GM12892 (cell line): ENCODE results near the gene ENTPD1.
A peak's percentile ranks its signal among the peaks of the same experiment; 100 is the strongest.

Experiments used
- DNase-seq: peaks from one replicate; pipeline ENCODE4 v3.0.0; 2011; ENCODE audit not compliant: insufficient read length
- FAIRE-seq: peaks from 2 replicates; lab custom pipeline; 2011; peaks lifted over from hg19 to GRCh38; lab: Jason Lieb, UNC
- POLR2A ChIP-seq: IDR thresholded peaks from 2 replicates; pipeline ENCODE4 v1.6.1; 2011; ENCODE audit warnings: low read depth, low read length, control low read depth
- POLR2AphosphoS5 ChIP-seq: IDR thresholded peaks from 2 replicates; pipeline ENCODE4 v1.6.1; 2011; ENCODE audit warnings: low read depth, low read length, control low read depth
- TAF1 ChIP-seq: IDR thresholded peaks from 2 replicates; pipeline ENCODE4 v1.6.1; 2011; ENCODE audit warnings: low read depth, mild to moderate bottlenecking, control low read depth, low read length, borderline replicate concordance

ENTPD1 gene

DNA sequence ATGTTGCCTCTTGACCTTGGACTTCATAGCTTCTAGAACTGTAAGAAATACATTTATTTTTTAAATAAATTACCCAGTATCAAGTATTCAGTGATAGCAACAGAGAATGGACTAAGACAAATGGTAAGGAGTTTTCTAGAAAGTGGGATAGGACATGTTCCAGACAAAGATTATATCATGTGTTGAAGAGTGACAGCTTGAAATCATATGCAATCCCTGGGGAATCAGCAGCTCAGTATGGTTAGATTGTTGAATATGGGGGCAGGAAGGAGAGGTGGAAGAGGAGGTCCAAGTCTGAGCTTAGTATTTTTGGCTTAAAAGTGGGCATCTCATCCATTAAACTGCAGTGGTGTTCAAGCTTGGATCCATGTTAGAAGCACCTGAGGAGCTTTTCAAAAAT is 74.1 kb downstream of the ENTPD1 start:
- DNase-seq (no peak), FAIRE-seq (no peak)
- no peak for TF ChIP-seq TAF1
- TF ChIP-seq POLR2A: no peak
- no peak for TF ChIP-seq POLR2AphosphoS5

- TF ChIP-seq TAF1: no peak
- TF ChIP-seq POLR2A: no peak; the same call in 1 of the 2 replicates
- TF ChIP-seq POLR2AphosphoS5: 0 out of 2 replicates have a peak, but pooled peaks have one; percentile 41
- no peak for FAIRE-seq
- no peak for DNase-seq
Measured at GRCh38 chr10:95831076-95831475, 75.1 kb downstream of the ENTPD1 start.

DNA sequence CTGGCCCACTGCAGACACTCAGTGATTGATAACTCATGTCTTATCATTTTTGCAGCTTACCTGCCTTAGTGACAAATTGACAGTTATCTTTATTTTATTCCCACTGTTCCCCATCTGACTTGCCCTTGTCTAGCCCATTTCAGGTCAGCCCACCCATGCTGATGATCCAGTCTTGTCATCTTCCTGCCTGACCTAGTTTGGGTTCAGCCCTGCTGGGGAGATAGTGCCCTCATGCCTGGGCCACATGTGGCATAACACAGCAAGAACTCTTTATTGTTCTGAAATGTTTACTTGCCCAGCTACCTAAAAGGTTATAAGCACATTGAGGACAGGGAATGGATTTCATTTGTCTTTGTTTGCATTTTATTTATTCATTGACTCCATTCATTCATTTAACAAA is 75.6 kb downstream of the ENTPD1 start:
- DNase-seq (no peak), FAIRE-seq (peak; percentile 87)
- no peak for TF ChIP-seq TAF1
- peak; percentile 37; the same call in 1 of the 2 replicates for TF ChIP-seq POLR2AphosphoS5
- TF ChIP-seq POLR2A: no peak; the same call in 1 of the 2 replicates

- peak; percentile 73 for TF ChIP-seq POLR2A
- 0 out of 2 replicates have a peak, but pooled peaks have one; percentile 14 for TF ChIP-seq POLR2AphosphoS5
- no peak for TF ChIP-seq TAF1
- FAIRE-seq: peak; percentile 96
Measured at GRCh38 chr10:95832216-95833041, 76.5 kb downstream of the ENTPD1 start.

DNA sequence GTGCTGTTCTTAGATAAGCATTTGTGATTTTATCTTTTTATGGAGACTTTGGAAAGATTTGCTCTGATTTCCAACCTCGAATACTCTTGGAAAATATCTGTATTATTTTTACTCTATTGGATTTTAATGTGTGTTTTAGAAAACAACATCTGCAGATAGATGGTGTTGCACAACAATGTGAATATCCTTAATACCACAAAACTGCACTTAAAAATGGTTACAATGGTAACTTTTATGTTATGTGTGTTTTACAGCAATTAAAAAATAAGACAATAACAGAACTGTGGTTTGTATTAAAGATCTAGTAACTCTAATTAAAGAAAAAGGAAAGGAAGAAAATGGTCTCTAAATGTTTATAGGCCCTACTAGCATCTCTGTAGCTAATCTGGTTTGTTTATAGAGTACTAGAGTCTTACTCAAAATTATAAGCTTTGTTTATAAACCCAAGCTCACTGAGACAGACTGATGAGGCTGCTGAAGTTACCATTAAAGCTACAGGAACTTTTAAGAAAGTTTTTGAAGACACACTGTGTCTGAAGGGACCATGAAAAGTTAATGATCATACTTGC is 77.2 kb downstream of the ENTPD1 start:
- FAIRE-seq (peak; percentile 9), DNase-seq (no peak)
- TF ChIP-seq POLR2AphosphoS5: no peak
- TF ChIP-seq POLR2A: no peak
- no peak for TF ChIP-seq TAF1

More at GRCh38 chr10:95832216-95833041, 76.5 kb downstream of the ENTPD1 start:
- DNase-seq: no peak

GRCh38 chr10:95834406-95834805 is 78.4 kb downstream of the ENTPD1 start:
- TF ChIP-seq TAF1 (no peak), POLR2A (no peak)
- FAIRE-seq (peak; percentile 65), DNase-seq (no peak)

DNA sequence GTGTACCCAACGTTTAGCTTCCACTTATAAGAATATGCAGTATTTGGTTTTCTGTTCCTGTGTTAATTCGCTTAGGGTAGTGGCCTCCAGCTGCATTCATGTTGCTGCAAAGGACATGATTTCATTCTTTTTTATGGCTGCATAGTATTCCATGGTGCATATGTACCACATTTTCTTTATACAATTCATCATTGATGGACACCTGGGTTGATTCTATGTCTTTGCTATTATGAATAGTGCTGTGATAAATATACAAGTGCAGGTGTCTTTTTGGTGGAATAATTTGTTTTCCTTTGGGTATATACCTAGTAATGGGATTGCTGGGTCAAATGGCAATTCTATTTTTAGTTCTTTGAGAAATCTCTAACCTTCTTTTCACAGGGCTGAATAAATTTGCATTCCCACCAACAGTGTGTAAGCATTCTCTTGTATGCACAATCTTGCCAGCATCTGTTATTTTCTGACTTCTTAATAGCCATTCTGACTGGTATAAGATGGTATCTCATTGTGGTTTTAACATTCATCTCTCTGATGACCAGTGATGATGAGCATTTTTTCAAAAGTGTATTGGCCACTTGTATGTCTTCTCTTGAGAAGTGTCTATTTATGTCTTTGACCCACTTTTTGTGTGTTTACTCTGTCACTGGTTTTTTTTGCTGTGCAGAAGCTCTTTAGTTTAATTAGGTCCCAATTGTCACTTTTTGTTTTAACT is 79.3 kb downstream of the ENTPD1 start:
- TF ChIP-seq POLR2A (no peak), POLR2AphosphoS5 (no peak), TAF1 (no peak)
- FAIRE-seq (peak; percentile 85), DNase-seq (no peak)

DNA sequence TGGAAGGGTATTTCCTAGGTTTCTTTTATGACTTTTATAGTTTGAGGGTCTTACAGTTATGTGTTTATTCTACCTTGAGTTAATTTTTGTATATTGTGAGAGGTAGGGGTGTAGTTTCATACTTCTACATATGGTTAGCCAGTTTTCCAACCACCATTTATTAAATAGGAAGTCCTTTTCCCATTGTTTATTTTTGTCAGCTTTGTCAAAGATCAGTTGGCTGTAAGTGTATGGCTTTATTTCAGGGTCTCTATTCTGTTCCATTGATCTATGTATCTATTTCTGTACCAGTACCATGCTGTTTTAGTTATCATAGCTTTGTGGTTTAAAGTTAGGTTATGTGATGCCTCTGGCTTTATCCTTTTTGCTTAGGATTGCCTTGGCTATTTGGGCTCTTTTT is 79.9 kb downstream of the ENTPD1 start:
- no peak for TF ChIP-seq POLR2A
- TF ChIP-seq POLR2AphosphoS5: no peak
- TF ChIP-seq TAF1: no peak
- no peak for DNase-seq
- no peak for FAIRE-seq

DNA sequence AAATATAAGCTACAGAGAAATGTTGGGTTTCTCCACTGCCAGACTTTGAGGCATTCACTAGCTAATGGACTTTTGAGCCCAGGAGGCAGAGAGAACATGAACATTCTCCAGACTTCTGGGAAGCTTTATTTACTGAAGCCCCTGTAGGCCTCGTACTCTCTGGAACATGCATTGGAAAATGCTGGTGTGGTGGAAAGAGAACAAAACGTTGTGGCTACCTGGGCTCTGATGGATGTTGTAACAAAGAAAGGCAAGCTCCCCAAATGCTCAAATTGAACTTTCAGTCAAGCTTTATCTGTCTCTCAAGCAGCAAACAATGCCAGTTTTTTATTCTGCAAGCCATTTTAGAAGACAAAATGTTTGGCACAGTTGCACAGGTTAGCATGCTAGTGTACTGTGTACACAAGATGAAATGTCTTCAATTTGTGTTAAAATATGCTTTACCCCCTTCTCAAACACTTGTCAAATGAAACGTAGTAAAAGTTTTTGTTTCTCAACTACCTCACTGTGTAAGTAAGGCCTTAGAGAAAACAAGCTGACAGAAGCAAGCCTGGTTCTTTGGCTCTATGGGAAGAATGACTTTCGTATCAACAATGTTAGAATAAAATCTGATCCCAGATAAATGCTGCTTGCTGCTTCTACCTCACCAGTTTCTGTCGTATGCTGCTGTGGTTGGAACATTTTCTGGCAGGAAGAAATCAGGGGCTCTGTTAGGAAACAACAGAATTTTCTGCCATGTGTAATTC is 80.8 kb downstream of the ENTPD1 start:
- DNase-seq (no peak), FAIRE-seq (no peak)
- TF ChIP-seq POLR2AphosphoS5 (peak; percentile 54; the same call in 1 of the 2 replicates), POLR2A (peak; percentile 49; the same call in 1 of the 2 replicates), TAF1 (no peak)

GRCh38 chr10:95837356-95837776 is 81.4 kb downstream of the ENTPD1 start:
- DNase-seq (no peak), FAIRE-seq (no peak)
- TF ChIP-seq TAF1 (no peak), POLR2AphosphoS5 (no peak; the same call in 1 of the 2 replicates), POLR2A (peak; percentile 59)

- TF ChIP-seq TAF1: no peak
- DNase-seq (no peak), FAIRE-seq (peak; percentile 99)
Measured at GRCh38 chr10:95837783-95838182, 81.8 kb downstream of the ENTPD1 start.
